Endothelial cell of umbilical vein (primary cell): ENCODE measurements around the gene RPS6KA3. TPM values are rescaled to one million over a fixed set of nuclear protein-coding genes. Genes with fewer than 3 reads are reported as not detected.

ENCODE experiments used
- BruUV-seq: library from RNA; stranded (reverse); fragments of 400-500 nt; replicated peaks from 2 replicates; lab custom pipeline; 2021; lab: Mats Ljungman, UMichigan
- CTCF ChIA-PET: fragments of 300-600, 350-600 bp; sonication (Branson Sonifier 250); formaldehyde crosslinking; loops from one replicate; lab custom pipeline; 2021; ENCODE audit warnings: antibody characterized with exemption, inconsistent platforms; lab: Charles Lee
- POLR2A ChIA-PET: fragments of 300-600, 350-600 bp; sonication (Branson Sonifier 250); formaldehyde crosslinking; loops from one replicate; lab custom pipeline; 2021; ENCODE audit warnings: antibody characterized with exemption, inconsistent platforms; lab: Charles Lee
- DNase-seq: peaks from one replicate; pipeline ENCODE4 v3.0.0-alpha.2; 2011; ENCODE audit warnings: low read depth, low spot score
- FAIRE-seq: peaks from 2 replicates; lab custom pipeline; 2011; peaks lifted over from hg19 to GRCh38; lab: Jason Lieb, UNC
- H2AFZ ChIP-seq: 2 replicates; pipeline ENCODE4 v1.6.0; 2012; ENCODE audit warnings: low read depth, low read length, control low read depth, inconsistent platforms
- H3K27ac ChIP-seq: 2 replicates; pipeline ENCODE4 v1.5.1; 2011; ENCODE audit warnings: low read depth, mild to moderate bottlenecking, control low read depth, low read length, moderate library complexity; ENCODE audit not compliant: insufficient read depth
- H3K27me3 ChIP-seq, 2 experiments: 2 replicates each; pipeline versions ENCODE4 v1.6.0 to v1.6.1; 2011; ENCODE audit warnings: low read length in 2 of 2, mixed read lengths in 1 of 2; ENCODE audit not compliant: control insufficient read depth in 2 of 2, insufficient read depth in 2 of 2
- H3K36me3 ChIP-seq, 2 experiments: 2 replicates in 1 of 2; 3 replicates in 1 of 2; pipeline ENCODE4 v1.5.1; 2011; ENCODE audit warnings: low read length in 2 of 2, mild to moderate bottlenecking in 1 of 2, moderate library complexity in 1 of 2; ENCODE audit not compliant: control insufficient read depth in 2 of 2, insufficient read depth in 2 of 2; ENCODE audit errors: extremely low read depth in 1 of 2
- H3K4me1 ChIP-seq: 3 replicates; pipeline ENCODE4 v1.5.1; 2011; ENCODE audit warnings: mild to moderate bottlenecking, low read length; ENCODE audit not compliant: control insufficient read depth, insufficient read depth; ENCODE audit errors: extremely low read depth
- H3K4me2 ChIP-seq: 2 replicates; pipeline ENCODE4 v1.6.1; 2011; ENCODE audit warnings: low read length, control low read depth, mixed read lengths; ENCODE audit not compliant: insufficient read depth
- H3K4me3 ChIP-seq, 3 experiments: fragments of 200-600 bp in 1 of 3; sonication (generic), shearing (Covaris generic) in 1 of 3; replicated peaks in 1 of 3; 2 replicates each; pipeline ENCODE4 v1.5.1; 2011 to 2016; ENCODE audit warnings: control low read depth in 3 of 3, low read length in 3 of 3, mild to moderate bottlenecking in 2 of 3, inconsistent platforms in 1 of 3, low read depth in 1 of 3, moderate library complexity in 1 of 3; ENCODE audit not compliant: insufficient read depth in 1 of 3
- H3K79me2 ChIP-seq: 2 replicates; pipeline ENCODE4 v1.6.0; 2012; ENCODE audit warnings: low read length, inconsistent platforms; ENCODE audit not compliant: control insufficient read depth, insufficient read depth
- H3K9ac ChIP-seq: replicated peaks from 2 replicates; pipeline ENCODE3; 2011; ENCODE audit warnings: low read length, control low read depth; ENCODE audit not compliant: insufficient read depth; ENCODE audit errors: extremely low read depth
- H3K9me1 ChIP-seq: replicated peaks from 3 replicates; pipeline ENCODE4 v1.6.0; 2011; ENCODE audit warnings: mild to moderate bottlenecking, low read length; ENCODE audit not compliant: control insufficient read depth, insufficient read depth; ENCODE audit errors: extremely low read depth
- H3K9me3 ChIP-seq: replicated peaks from 2 replicates; pipeline ENCODE4 v1.5.1; 2012; ENCODE audit warnings: low read length, inconsistent platforms; ENCODE audit not compliant: control insufficient read depth, insufficient read depth
- H4K20me1 ChIP-seq: replicated peaks from 2 replicates; pipeline ENCODE3; 2011; ENCODE audit warnings: mild to moderate bottlenecking, low read length; ENCODE audit not compliant: control insufficient read depth, insufficient read depth; ENCODE audit errors: extremely low read depth
- CTCF ChIP-seq, 2 donors: IDR thresholded peaks; 1 replicate in 1 of 2; 2 replicates in 1 of 2; pipeline ENCODE4 v1.5.1; 2011; ENCODE audit warnings: low read length in 2 of 2, mild to moderate bottlenecking in 2 of 2, moderate library complexity in 2 of 2, control low read depth in 1 of 2, inconsistent platforms in 1 of 2, low read depth in 1 of 2; ENCODE audit not compliant: insufficient read depth in 1 of 2; ENCODE audit errors: extremely low read depth in 1 of 2
- EZH2 ChIP-seq: IDR thresholded peaks from 2 replicates; pipeline ENCODE4 v1.6.1; 2012; ENCODE audit warnings: borderline replicate concordance, low read depth, mild to moderate bottlenecking, moderate library complexity, low read length, inconsistent platforms; ENCODE audit not compliant: severe bottlenecking
- FOS ChIP-seq: IDR thresholded peaks from 2 replicates; pipeline ENCODE4 v1.6.1; 2011; ENCODE audit warnings: mild to moderate bottlenecking, low read length, moderate library complexity, borderline replicate concordance; ENCODE audit not compliant: insufficient read depth
- GATA2 ChIP-seq: IDR thresholded peaks from 2 replicates; pipeline ENCODE4 v1.7.0; 2011; ENCODE audit warnings: low read depth, mild to moderate bottlenecking, moderate library complexity, mixed read lengths, low read length; ENCODE audit not compliant: insufficient read length, insufficient read depth
- JUN ChIP-seq: IDR thresholded peaks from 2 replicates; pipeline ENCODE4 v1.6.1; 2011; ENCODE audit warnings: borderline replicate concordance, low read depth; ENCODE audit not compliant: insufficient read length, insufficient read depth
- dilution Hi-C: fragments of 300-500 bp; cut with MboI; formaldehyde crosslinking; loops from one replicate; pipeline ENCODE4 v1.15.0; 2019; ENCODE audit warnings: low sequenced_read_pairs; ENCODE audit not compliant: extremely low pct_ligation_motif_present
- intact Hi-C: fragments of 100-400 bp; cut with micrococcal nuclease; formaldehyde crosslinking; loops from one replicate; pipeline ENCODE4 v1.10.0; 2022
- polyA plus RNA-seq, 4 experiments: library from polyadenylated mRNA; depleted of rRNA in 3 of 4; stranded (reverse) in 3 of 4; unstranded in 1 of 4; fragments of >200 nt; gene quantifications; 2 replicates each; pipeline versions ENCODE4 v1.2.1 to v1.2.3, GENCODE V29; 2011 to 2012; ENCODE audit warnings: missing spikeins in 1 of 4
- total RNA-seq: library from RNA; stranded (reverse); gene quantifications from 2 replicates; pipeline ENCODE4 v1.2.3, GENCODE V29; 2021

RPS6KA3 gene
- total and polyA plus RNA-seq, 2 donors (not counting 3 experiments of a cell fraction or from before 2014, with no cell fraction given): 24.4 to 61.6 TPM

GRCh38 chrX:20253232-20253543, 13.5 kb downstream of the RPS6KA3 start:
- no peaks in the 10 kb centered on the region for H4K20me1 ChIP-seq
- POLR2A ChIA-PET: no interaction called here
- DNase-seq (peak; percentile 6), FAIRE-seq (no peak)
- no peaks in the 10 kb centered on the region for H3K27me3 ChIP-seq
- H3K36me3 ChIP-seq: no peaks in the 10 kb centered on the region
- H3K9me1 ChIP-seq: no peaks in the 10 kb centered on the region
- no peaks in the 10 kb centered on the region for H3K4me1 ChIP-seq
- H3K4me3 ChIP-seq: no peak overlapping the region
- no peak for TF ChIP-seq EZH2
- no peak overlapping the region for H3K9ac ChIP-seq
- H2AFZ ChIP-seq: no peak overlapping the region
- H3K9me3 ChIP-seq: no peaks in the 10 kb centered on the region
- dilution Hi-C loops (no loop called here), intact Hi-C loops (loop anchor here (1.0 kb wide), 2 partner anchors 189 to 274 kb away; no protein-coding TSS in a partner anchor)
- peaks cover 8% of the 10 kb centered on the region for H3K79me2 ChIP-seq
- no peak overlapping the region for H3K4me2 ChIP-seq
- CTCF ChIA-PET: interaction anchor here (0.6 to 2.5 kb wide), 20 partner anchors 9 to 1472 kb away, joined by 3 to 14 read pairs (median 3); no protein-coding TSS in a partner anchor
- no peak overlapping the region for H3K27ac ChIP-seq
- BruUV-seq: no TSS peak

GRCh38 chrX:20252381-20253231, 14.1 kb downstream of the RPS6KA3 start:
- FAIRE-seq (peak; percentile 71), DNase-seq (peak; percentile 61)
- TF ChIP-seq CTCF (IDR thresholded peaks at IDR 0.05; ENCODE audit: extremely low read depth in 1 of 2, insufficient read depth in 1 of 2, low read depth in 1 of 2, low read length in 2 of 2): peak; percentile 55 to 67
- no peak for TF ChIP-seq JUN
- no peak for TF ChIP-seq FOS
- no peak for TF ChIP-seq GATA2
- Histone ChIP-seq H3K79me2 (peaks cover 8% of the 10 kb centered on the region), H3K4me3 (no peak overlapping the region), H3K4me2 (no peak overlapping the region), H3K27ac (no peak overlapping the region), H3K9me3 (no peaks in the 10 kb centered on the region), H3K9ac (no peak overlapping the region), H4K20me1 (no peaks in the 10 kb centered on the region), H3K9me1 (no peaks in the 10 kb centered on the region), H2AFZ (no peak overlapping the region), H3K36me3 (no peaks in the 10 kb centered on the region), H3K4me1 (no peaks in the 10 kb centered on the region), H3K27me3 (no peaks in the 10 kb centered on the region)
- no TSS peak for BruUV-seq
- POLR2A ChIA-PET: no interaction called here
- dilution Hi-C loops (no loop called here), intact Hi-C loops (loop anchor here (1.0 kb wide), 2 partner anchors 190 to 275 kb away; no protein-coding TSS in a partner anchor)
- CTCF ChIA-PET: interaction anchor here (0.6 to 2.5 kb wide), 22 partner anchors 8 to 1473 kb away, joined by 3 to 14 read pairs (median 3); no protein-coding TSS in a partner anchor
